HK-2 (cell line): ENCODE results near the gene MRGPRG.

Experiments used
- DNase-seq: peaks from one replicate; pipeline ENCODE4 v3.0.0-alpha.2; 2018; ENCODE audit not compliant: unreplicated experiment

Gene MRGPRG

DNA sequence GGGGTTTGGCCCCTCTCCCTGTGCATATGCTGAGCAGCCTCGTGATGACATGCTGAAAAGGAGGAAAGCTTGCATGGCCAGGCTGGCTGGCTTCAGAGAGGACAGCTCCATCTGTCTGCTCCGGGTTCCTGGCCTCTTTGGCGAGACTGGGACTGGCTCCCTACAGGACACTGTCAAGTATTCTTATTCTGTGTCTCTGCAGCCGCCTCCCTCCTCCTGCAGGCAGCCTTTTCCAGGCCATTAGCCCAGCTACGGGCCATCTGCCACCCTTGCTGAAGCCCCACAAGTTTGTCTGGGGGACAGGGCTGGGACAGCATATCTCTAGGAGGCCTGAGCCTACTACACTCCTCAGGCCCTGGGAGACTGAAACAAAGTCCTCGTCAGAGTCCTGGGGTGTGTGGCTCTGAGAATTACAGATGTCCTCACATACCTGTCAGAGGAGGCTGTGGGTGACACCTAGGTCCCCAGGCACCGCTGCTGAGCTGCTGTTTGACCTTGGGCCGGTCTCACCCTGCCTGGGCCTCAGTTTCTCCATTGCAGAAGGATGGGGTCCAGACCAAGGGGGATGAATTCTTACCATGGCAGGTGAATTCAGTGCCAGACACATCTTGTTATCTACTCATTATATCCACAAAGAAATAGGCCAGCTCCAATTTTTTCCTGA lies 11.0 kb downstream of the MRGPRG start:
- DNase-seq: no peak

DNA sequence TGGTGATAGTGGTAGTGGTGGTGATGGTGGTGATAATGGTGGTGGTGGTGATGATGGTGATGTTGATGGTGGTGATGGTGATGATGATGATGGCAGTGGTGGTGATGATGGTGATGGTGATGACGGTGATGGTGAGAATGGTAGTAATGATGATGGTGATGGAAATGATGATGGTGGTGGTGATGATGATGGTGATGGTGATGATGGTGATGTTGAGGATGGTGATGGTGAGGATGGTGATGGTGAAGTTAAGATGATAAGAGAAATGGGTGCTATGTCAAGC lies 11.8 kb downstream of the MRGPRG start:
- no peak for DNase-seq

DNA sequence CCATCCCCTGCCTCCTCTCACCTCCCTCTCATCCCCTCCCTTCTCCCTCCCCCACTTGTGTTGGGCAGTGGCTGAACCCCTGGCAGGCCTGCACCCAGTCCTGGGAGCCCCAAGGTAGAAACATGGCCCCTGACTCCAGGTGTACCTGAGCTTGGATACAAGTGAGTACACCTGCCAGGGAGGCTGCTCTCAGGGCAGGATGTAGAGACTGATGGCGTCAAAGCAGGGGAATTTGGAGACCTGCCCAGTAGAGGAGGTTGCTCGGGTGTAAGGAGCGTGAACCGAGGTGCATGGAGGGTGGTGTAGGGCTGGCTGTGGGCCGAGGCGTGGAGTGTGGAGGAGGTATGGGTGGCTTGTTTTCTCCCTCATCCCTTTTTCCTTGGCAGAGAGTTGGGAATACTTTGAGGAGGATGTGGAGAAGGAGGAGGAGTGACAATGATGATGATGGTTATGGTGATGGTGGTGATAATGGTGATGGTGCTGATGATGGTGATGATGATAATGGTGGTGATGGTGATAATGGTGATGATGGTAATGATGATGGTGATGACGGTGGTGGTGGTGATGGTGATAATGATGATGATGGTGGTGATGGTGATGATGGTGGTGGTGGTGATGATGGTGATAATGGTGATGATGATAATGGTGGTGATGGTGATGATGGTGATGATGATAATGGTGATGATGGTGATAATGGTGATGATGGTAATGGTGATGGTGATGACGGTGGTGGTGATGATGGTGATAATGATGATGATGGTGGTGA lies 12.3 kb downstream of the MRGPRG start:
- no peak for DNase-seq

DNA sequence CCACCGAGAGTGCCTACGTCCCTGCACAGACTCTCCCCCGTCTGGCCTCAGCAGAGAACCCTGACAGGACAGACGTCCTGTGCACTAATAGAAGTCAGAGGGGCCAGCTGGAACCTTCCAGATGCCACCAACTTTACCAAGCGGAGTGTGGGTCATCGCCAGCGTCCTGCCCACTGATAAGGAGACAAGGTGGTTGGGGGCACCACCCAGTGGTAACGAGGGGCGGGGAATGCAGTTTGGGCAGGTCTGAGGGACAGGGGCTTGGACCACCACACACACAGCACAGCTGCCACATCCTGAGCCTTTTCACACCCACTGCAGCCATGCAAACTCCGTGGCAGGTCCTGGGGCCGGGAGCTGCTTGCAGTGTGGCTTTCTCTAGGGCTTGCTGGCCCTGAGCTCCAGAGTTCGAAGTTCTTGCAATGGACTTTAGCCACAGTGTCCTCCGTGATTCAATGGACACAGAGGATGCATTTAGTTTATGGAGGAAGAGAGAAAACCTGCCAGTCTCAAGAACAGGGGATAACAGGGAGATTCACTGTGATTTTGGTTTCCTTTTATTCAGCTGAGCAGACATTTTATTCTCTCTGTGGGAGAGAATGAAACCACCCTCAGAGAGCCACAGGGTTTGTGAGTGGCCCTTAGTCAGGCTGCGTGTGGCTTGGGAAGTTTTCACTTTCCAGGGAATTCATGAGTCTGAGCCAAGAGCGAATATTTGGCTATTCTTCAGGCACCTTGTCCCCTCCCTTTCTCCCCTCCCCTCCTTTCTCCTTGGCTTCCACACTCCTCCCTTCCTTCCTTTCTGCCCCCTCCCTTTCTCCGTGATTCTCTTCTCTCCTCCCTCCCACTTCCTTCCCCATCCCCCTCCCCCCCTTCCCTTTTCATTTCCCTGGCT lies 13.1 kb downstream of the MRGPRG start:
- no peak for DNase-seq

DNA sequence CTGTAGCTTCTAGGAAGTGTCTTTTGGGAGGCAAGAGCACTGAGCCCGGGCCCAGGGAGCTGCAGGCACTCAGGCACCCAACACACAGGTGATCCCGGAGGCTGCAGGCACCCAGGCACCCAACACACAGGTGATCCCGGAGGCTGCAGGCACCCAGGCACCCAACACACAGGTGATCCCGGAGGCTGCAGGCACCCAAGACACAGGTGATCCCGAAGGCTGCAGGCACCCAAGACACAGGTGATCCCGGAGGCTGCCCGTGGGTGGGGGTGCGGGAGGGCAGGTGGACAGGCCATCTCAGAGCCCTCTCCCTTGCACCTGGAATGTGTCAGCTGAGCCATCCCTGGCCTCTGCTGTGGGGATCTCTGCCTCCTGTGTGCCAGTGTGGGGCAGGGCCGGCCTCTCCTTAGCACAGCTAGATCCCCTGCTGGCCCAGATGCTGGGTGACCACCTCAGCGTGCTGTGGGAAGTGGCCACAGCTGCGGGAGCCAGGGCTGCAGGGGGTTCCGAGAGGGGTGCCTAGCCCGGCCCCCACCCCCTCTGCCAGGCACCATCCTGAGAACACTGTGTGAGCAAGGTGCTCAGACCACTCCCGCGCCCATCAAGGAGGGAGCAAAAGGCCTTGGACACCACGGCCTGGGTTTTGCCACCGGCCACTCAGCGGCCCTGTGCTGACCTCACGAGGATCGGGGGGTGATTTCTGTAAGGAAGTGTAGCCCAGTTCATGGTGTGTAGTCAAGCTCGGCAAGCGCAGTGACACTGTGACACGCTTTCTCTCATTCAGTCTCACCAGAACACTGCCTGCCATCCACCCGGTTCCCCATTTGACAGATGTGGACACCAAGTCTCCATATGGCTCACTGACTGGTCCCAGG lies 14.2 kb downstream of the MRGPRG start:
- no peak for DNase-seq

DNA sequence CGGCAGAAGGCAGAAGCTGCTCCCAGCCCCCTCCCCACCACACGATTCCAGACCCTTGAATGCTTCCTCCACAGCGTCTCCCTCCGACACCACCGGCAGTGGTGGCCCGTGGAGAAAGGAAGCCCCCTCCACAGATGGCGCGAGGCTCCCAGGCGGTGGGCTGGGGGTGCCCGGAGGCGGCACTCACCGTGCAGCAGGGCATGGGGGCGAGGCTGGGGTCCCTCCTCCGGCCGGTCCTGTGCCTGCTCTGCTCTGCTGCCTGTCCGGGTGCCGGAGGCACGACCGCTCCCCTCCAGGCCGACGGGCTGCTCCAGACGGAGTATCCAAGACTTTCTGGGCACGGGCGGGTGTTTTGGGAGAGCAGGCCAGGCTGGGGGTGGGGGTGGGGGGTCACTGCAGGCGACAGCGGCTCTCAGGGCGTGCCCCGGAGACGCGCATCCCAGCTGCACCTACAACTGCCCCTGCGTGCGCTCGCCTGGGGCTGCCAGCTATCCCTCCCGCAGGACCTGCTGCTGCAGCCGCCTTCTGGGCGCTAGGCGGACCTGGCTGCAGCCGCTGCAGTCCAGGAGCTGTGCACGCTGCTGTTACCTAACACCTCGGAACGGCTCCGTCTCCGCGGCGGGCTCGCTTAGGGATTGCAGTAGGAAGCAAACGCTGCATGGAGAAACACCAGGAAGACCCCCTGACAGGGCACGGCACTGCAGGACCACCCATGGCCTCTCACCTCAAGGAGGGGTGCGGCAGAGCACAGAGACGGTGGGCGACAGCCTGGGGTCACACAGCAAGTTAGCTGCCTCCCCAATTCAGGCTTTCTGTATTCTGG lies 15.2 kb downstream of the MRGPRG start:
- no peak for DNase-seq

DNA sequence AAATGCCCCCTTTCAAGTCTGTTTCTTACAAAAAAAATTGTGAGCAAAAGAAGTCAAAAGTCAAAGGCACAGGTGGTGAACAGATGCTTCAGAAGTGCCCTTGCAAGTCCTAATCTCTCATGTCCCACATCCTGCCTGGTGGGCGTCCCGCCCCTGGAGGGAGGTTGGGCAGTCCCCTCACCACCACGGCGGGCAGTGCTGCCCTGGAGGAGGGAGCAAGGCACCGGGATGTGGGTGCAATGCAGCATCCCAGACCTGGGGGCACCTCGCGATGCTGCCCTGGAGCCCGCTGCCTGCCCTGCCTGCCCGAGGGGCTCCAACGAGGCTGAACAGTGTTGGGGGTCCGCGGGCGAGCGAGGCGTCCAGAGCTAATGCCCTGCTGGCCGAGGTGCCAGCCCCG lies 15.9 kb downstream of the MRGPRG start:
- no peak for DNase-seq

DNA sequence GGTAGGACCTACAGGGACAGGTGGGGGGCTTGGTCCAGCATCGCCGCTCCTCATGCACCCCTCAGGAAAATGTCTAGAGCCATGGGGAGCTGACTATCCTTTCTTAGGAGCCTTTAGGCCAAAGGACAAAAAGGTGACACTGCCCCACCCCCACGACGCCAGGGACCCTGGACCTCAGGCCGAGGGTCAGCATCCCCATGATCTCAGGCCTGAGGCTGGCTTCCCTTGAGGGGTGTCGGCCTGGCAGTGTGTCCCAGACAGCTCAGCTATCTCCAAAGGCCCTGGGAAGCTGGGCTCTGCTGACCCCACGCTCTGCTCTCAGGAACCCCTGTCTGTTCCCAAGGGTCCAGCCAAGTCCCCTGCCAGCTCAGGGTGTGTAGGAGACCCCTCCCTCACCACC lies 16.3 kb downstream of the MRGPRG start:
- DNase-seq: no peak

DNA sequence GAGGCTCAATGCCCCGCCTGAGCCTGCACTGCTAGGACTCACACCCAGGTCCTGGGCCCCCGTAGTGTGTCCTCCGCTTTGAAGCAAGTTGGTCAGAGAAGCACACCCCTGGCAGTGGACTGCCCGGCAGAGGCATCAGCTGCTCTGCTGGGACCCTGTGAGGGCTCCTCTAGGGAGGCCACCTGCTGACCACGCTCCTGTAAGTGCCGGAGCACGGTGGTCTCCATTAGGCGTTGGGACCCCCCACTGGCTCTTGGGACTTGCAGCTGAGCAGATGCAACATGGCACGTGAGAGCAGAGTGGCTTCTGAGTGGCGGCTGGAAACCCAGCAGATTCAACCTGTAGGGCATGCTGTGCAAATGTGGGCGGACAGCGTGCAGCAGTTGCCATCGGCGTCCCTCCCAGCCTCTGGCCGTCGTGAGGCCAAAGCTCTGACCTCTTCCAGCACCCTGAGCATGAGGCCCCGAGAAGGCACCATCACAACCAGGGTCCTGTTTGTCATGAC lies 16.9 kb downstream of the MRGPRG start:
- no peak for DNase-seq

DNA sequence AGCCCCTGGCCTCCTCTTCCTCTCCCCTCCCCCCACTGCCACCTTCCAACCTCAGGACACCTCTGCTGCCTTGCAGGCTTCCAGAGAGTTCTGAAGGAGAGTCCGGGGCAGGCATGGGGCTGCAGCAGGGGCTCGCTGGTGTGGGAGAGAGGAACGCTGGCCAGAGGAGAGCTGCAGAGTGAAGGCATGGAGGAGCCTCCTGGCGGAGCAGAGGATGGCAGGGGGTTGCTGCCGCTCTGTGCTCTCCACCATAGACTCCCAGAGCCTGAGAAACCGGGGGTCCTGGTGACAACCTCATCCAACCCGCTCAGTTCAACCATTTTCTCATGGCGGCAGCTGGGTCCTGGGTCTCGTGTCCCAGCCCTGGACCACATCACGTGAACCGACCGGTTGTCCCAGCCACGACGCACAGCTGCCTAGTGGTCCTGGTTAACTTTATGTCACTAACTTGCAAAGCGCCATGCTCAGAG lies 17.5 kb downstream of the MRGPRG start:
- no peak for DNase-seq

DNA sequence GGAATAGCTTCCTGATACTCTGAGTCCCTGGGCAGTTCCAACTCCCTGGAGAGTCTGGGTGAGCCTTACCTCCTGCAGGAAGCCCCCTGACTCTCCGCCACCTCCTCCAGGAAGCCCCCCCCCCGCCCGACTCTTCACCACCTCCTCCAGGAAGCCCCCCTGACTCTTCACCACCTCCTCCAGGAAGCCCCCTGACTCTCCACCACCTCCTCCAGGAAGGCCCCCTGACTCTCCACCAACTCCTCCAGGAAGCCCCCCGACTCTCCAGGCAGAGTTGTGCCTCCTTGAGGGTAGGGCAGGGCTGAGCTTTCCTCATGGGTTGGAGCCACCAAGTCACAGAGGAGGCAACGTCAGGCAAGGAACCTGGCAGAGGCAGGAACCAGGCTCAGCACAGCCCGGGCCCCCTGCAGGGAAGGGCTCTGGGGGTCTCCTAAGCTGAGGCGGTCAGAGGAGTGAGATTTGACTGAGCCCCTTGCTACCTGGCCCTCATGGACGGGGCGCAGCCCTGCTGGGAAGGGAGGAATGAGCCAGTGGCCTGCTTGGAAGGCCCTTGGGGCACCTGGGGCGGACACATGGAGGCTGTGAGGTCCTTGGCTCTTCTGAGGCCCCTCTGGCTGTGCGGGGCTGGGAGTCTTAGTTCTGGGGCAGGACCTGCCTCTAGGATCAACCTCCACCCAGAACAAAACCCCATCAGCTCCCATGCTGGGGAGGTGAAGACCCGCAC lies 18.1 kb downstream of the MRGPRG start:
- no peak for DNase-seq

DNA sequence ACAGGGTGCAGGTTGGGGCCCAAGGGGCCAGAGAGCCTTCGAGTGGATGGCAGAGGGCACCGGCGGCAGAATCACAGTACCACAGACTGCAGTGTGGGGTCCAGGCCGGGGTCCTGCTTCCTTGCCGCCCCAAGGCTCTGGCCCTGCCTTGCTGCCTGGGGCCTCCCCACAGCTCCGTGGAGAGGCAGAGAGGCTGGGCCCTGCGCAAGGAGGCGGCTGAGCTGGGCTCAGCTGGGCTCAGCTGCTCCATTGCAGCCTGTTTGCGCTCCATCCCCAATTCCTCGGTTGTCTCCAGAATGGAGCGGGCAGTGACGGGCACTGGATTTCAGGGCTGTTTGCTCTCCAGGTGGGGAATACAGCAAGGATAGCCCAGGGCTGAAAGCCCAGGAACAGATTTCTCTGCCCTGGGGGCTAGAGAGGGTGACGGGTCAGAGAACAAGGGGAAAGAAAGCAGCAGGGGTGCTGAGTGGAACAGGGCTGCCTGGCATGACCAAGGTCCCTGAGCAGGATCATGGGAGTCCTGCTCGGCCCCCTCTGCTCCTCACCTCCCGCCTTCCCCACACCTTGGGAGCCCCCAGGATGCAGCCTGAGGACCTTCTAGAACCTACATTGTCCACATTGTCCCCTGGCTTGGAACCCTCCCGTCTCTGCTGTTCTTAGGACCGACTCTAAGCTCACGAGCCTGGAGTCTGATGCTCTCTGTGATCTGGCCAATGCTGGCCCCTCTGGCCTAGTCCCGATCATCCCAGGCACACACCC lies 18.9 kb downstream of the MRGPRG start:
- DNase-seq: no peak

DNA sequence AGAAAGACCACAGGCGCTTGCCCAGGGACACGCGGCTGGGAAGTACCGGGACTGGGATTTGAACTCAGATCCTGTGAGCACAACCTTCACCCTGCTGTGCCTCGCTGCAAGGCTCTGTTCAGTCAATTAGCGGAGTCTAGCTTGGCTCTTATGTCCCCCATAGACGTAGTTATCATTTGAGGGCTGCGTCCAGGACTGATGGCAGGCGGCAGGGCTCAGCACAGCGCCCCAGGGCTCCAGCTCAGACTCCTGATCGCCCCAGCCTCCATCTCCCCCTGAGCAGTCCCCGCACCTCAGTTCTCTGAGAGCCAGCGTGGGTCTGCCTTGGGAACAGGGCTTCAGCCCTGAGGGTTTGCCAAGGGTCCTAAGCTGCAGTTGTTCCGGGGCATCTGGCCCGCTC lies 19.8 kb downstream of the MRGPRG start:
- DNase-seq: no peak

DNA sequence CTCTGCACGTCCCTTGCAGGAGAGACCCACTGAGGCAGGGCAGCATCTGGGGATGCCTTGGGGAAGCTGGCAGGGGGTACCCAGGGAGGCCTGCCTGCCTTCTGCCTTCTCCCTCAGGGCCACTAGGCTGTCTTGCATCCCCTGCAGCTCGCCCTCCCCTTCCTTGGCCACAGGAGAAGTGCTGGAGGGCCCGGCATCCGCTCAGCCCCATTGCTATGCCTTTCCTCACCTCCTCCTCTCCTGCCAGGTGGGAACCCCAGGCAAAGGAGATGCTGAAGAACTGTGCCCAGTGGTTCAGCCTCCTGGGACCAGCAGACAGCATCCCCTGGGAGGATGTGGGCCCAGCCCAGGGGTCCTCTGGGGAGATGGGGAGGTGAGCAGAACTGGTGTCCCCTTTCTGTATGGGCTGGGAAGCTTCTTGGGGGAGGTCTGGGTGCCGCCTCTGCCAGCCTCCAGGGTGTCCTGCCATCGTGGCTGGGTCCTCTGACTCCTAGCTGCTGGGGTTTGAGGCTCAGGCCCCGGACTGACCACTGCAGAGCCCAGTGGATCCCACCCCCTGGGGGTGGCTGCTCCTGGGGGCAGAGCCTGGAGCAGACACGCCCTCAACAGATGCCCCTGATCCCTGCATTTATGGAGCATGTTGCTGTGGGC lies 20.6 kb downstream of the MRGPRG start:
- no peak for DNase-seq

DNA sequence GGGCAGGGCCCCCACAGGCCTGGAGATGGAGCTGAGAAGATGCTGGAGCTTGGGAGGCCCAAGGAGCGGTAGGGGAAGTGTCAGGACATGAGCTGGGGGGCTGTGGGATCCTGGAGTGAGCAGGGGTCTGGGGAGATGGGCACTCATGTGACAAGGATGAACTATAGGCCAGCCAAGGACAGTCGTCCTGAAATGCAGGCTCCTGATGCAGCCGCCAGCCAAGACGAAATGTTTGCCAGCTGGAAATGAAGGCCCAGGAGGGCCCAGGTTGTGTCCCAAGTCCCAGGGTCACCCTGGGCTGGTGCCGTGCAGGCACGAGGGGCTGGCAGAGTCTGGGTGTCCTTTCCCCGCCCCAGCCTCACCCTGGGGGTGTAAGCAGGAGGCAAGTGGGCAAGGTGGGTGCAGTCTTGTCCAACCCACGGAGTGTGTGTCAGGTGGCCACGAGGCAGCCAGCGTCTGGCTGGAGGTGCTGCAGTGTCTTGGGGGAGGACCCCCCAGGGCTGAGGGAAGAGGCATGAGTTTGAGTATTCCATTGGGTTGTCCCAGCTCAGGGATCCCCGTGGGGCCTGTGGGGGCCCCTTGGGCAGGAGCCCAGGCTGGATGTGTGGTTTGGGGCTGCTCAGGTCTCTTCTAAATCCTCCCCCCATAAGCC lies 21.4 kb downstream of the MRGPRG start:
- no peak for DNase-seq

DNA sequence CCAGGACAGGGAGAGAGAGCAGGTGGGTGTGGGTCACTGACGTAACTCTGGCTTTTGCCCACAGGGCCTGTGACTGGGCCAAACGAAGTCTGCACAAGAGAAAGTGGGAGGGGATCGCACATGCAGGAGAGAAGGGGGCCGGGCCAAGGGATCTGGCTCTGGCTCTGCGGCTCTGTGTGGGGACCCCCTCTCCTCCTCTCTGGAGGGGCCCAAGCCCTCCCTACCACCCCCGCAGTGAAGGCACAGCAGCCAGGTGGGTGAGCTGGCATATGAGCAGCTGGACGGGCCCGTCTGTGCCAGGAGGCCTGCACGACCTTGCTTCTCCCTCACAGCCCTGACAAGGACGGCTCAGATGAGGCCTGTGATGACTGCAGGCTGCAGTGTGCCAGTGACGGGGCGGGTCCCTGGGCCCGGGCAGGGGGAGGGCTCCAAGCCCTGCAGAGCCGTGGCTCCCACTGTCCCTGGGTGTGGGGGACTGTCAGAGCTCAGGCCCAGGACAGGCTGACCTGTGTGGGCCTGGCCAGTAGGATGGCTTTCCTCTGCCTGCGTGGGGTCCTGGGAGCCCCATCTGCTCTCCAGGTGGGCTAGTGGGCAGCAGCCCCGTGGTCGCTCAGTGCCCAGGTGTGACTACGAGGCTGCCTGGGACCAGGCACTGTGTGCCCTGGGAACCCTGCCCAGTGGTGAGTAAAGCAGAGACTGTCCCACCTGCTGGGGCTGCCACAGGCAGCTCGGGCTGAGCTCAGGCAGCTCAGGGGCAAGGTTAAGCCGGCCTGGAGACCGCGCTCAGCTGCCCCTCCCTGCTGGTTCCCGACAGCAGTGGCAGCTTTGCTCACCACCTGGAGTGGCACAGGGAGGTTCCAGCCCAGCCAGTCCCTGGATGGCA lies 22.2 kb downstream of the MRGPRG start:
- DNase-seq: no peak
